Fibroblast of lung (primary cell): Measurements from ENCODE around the gene ELMO2. TPM values are rescaled to one million over a fixed set of nuclear protein-coding genes. Genes with fewer than 3 reads are reported as not detected.

ENCODE experiments used
- DNase-seq, 2 donors: peaks; one replicate each; pipeline versions ENCODE4 v3.0.0 to v3.0.0-alpha.2; 2010; ENCODE audit warnings: low read depth in 2 of 2
- H2AFZ ChIP-seq: 2 replicates; pipeline ENCODE4 v1.5.1; 2012; ENCODE audit warnings: low read length, control low read depth, inconsistent platforms
- H3K27ac ChIP-seq: 2 replicates; pipeline ENCODE4 v1.5.1; 2011; ENCODE audit warnings: low read length, control low read depth; ENCODE audit not compliant: insufficient read depth
- H3K27me3 ChIP-seq: 2 replicates; pipeline ENCODE4 v1.5.1; 2011; ENCODE audit warnings: mild to moderate bottlenecking, low read length; ENCODE audit not compliant: control insufficient read depth, insufficient read depth
- H3K36me3 ChIP-seq: 2 replicates; pipeline ENCODE4 v1.5.1; 2011; ENCODE audit warnings: low read length; ENCODE audit not compliant: control insufficient read depth, insufficient read depth
- H3K4me1 ChIP-seq: 2 replicates; pipeline ENCODE4 v1.5.1; 2011; ENCODE audit warnings: low read length; ENCODE audit not compliant: control insufficient read depth, insufficient read depth; ENCODE audit errors: extremely low read depth
- H3K4me2 ChIP-seq: 2 replicates; pipeline ENCODE4 v1.5.1; 2011; ENCODE audit warnings: low read length, control low read depth; ENCODE audit not compliant: insufficient read depth; ENCODE audit errors: extremely low read depth
- H3K4me3 ChIP-seq, 4 experiments: fragments of 200-600 bp in 1 of 4; sonication (generic) in 1 of 4; replicated peaks in 1 of 4; 2 replicates each; pipeline ENCODE4 v1.5.1; 2011 to 2016; ENCODE audit warnings: low read length in 4 of 4, low read depth in 3 of 4, mild to moderate bottlenecking in 3 of 4, control low read depth in 2 of 4, inconsistent platforms in 1 of 4, mixed read lengths in 1 of 4; ENCODE audit not compliant: insufficient read depth in 1 of 4; ENCODE audit errors: control extremely low read depth in 1 of 4
- H3K79me2 ChIP-seq: 2 replicates; pipeline ENCODE4 v1.5.1; 2012; ENCODE audit warnings: mild to moderate bottlenecking, low read length, inconsistent platforms; ENCODE audit not compliant: control insufficient read depth, insufficient read depth
- H3K9ac ChIP-seq: 2 replicates; pipeline ENCODE4 v1.5.1; 2011; ENCODE audit warnings: mild to moderate bottlenecking, low read length, control low read depth; ENCODE audit not compliant: insufficient read depth
- H3K9me3 ChIP-seq: 2 replicates; pipeline ENCODE4 v1.5.1; 2012; ENCODE audit warnings: low read depth, low read length; ENCODE audit not compliant: control insufficient read depth, insufficient read depth
- H4K20me1 ChIP-seq: 2 replicates; pipeline ENCODE4 v1.5.1; 2011; ENCODE audit warnings: low read length; ENCODE audit not compliant: control insufficient read depth, insufficient read depth; ENCODE audit errors: extremely low read depth
- EZH2 ChIP-seq: IDR thresholded peaks from 2 replicates; pipeline ENCODE4 v1.5.1; 2012; ENCODE audit warnings: low read length, control low read depth, mild to moderate bottlenecking; ENCODE audit errors: missing control alignments
- polyA plus RNA-seq, 2 donors: library from polyadenylated mRNA; depleted of rRNA in 1 of 2; stranded (reverse) in 1 of 2; unstranded in 1 of 2; fragments of >200 nt; gene quantifications; 2 replicates each; pipeline ENCODE4 v1.2.1, GENCODE V29; 2011 to 2012; ENCODE audit warnings: missing spikeins in 1 of 2
- total RNA-seq: library from RNA; depleted of rRNA; stranded (reverse); fragments of >200 nt; gene quantifications from 2 replicates; pipeline ENCODE4 v1.2.1, GENCODE V29; 2014
- TF ChIP-seq, protein P1 (sequence below), 2 donors: IDR thresholded peaks in 1 of 2; conservative IDR thresholded peaks in 1 of 2; 1 replicate in 1 of 2; 2 replicates in 1 of 2; pipeline ENCODE4 v1.5.1; 2011 to 2012; ENCODE audit warnings: low read length in 2 of 2, control low read depth in 1 of 2, inconsistent platforms in 1 of 2, low read depth in 1 of 2, mild to moderate bottlenecking in 1 of 2

Gene ELMO2
- total and polyA plus RNA-seq, 2 donors (not counting 1 experiment from before 2014, with no cell fraction given): 33.7 to 43.8 TPM

GRCh38 chr20:46399401-46399800 is 7.0 kb downstream of the ELMO2 start:
- Histone ChIP-seq H3K9me3 (no peaks in the 10 kb centered on the region), H2AFZ (no peak overlapping the region), H3K4me3 (no peak overlapping the region), H3K79me2 (peaks cover 36% of the 10 kb centered on the region), H3K4me2 (no peak overlapping the region), H3K27me3 (no peaks in the 10 kb centered on the region), H3K36me3 (peaks cover 1% of the 10 kb centered on the region), H3K27ac (no peak overlapping the region), H4K20me1 (no peaks in the 10 kb centered on the region), H3K9ac (no peak overlapping the region), H3K4me1 (peaks cover 17% of the 10 kb centered on the region)
- DNase-seq: no peak
- TF ChIP-seq EZH2: no peak
- TF ChIP-seq, protein P1, sequence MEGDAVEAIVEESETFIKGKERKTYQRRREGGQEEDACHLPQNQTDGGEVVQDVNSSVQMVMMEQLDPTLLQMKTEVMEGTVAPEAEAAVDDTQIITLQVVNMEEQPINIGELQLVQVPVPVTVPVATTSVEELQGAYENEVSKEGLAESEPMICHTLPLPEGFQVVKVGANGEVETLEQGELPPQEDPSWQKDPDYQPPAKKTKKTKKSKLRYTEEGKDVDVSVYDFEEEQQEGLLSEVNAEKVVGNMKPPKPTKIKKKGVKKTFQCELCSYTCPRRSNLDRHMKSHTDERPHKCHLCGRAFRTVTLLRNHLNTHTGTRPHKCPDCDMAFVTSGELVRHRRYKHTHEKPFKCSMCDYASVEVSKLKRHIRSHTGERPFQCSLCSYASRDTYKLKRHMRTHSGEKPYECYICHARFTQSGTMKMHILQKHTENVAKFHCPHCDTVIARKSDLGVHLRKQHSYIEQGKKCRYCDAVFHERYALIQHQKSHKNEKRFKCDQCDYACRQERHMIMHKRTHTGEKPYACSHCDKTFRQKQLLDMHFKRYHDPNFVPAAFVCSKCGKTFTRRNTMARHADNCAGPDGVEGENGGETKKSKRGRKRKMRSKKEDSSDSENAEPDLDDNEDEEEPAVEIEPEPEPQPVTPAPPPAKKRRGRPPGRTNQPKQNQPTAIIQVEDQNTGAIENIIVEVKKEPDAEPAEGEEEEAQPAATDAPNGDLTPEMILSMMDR (conservative IDR thresholded peaks at IDR 0.05 in 1 of 2, IDR thresholded peaks at IDR 0.05 in 1 of 2; ENCODE audit: low read depth in 1 of 2, low read length in 2 of 2): no peak

- no peak overlapping the region for H3K9ac ChIP-seq
- H4K20me1 ChIP-seq: no peaks in the 10 kb centered on the region
- H2AFZ ChIP-seq: no peak overlapping the region
- no peak overlapping the region for H3K27ac ChIP-seq
- peaks cover 1% of the 10 kb centered on the region for H3K36me3 ChIP-seq
- peaks cover 33% of the 10 kb centered on the region for H3K79me2 ChIP-seq
- H3K4me2 ChIP-seq: no peak overlapping the region
- TF ChIP-seq, protein P1 (conservative IDR thresholded peaks at IDR 0.05 in 1 of 2, IDR thresholded peaks at IDR 0.05 in 1 of 2; ENCODE audit: low read depth in 1 of 2, low read length in 2 of 2): no peak
- no peak for TF ChIP-seq EZH2
- peaks cover 17% of the 10 kb centered on the region for H3K4me1 ChIP-seq
- no peaks in the 10 kb centered on the region for H3K27me3 ChIP-seq
- no peak overlapping the region for H3K4me3 ChIP-seq
- no peaks in the 10 kb centered on the region for H3K9me3 ChIP-seq
- no peak for DNase-seq
Measured at GRCh38 chr20:46398963-46399362, 7.5 kb downstream of the ELMO2 start.

GRCh38 chr20:46396052-46396740 is 10.2 kb downstream of the ELMO2 start:
- Histone ChIP-seq H3K9ac (no peak overlapping the region), H3K27me3 (no peaks in the 10 kb centered on the region), H3K4me1 (peaks cover 8% of the 10 kb centered on the region), H3K27ac (no peak overlapping the region), H2AFZ (no peak overlapping the region), H3K4me2 (no peak overlapping the region), H4K20me1 (no peaks in the 10 kb centered on the region), H3K4me3 (no peak overlapping the region), H3K9me3 (no peaks in the 10 kb centered on the region), H3K79me2 (peaks cover 13% of the 10 kb centered on the region), H3K36me3 (peaks cover 5% of the 10 kb centered on the region)
- TF ChIP-seq, protein P1 (conservative IDR thresholded peaks at IDR 0.05 in 1 of 2, IDR thresholded peaks at IDR 0.05 in 1 of 2; ENCODE audit: low read depth in 1 of 2, low read length in 2 of 2): no peak
- no peak for TF ChIP-seq EZH2
- DNase-seq: no peak
